GM18868 (cell line): ENCODE measurements around the gene GALNT9.

Experiments used
- ATAC-seq: cut with Tn5 transposase; IDR thresholded peaks from one replicate; pipeline ENCODE4 v1.9.1; 2021; ENCODE audit warnings: mild to moderate bottlenecking, moderate library complexity; ENCODE audit not compliant: unreplicated experiment

Gene GALNT9

DNA sequence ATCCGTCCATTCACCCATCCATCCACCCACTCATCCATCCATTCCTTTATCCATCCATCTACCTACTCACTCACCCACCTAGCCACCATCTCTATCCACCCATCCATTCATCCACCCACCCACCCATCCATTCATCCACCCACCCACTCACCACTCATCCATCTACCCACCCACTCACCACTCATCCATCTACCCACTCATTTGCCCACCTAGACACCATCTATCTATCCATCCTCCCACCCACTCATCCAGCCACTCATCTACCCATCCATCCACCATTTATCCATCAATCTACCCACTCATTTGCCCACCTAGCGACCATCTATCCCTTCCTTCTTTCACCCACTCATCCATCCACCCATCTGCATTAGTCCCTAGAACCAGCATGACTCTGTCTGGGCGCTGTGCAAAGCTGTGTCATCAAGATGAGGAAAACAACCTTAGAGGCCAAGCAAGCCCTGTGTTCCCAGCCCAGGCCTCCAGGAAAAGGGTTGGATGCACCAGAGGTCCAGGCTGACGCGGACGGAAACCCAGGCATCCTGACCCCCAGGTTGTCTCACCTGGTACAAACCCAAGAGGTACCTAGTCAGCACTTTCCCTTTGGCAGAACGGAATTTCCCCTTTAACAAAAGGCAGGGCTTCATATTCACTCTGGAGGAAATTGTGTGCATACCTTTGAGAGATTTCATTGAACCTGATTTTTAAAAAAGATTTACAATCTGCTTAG lies 111.4 kb downstream of the GALNT9 start:
- ATAC-seq = no peak

DNA sequence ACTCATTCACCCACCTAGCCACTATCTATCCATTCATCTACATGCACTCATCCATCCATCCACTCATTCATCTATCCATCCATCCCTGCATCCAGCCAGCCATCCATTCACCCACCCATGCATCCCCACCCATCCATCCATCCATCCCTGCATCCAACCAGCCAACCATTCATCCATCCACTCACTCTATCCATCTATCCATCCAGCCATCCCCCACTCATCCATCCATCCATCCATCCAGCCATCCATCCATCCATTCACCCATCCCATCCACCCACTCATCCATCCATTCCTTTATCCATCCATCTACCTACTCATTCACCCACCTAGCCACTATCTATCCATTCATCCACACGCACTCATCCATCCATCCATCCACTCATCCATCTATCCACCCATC lies 112.0 kb downstream of the GALNT9 start:
- no peak for ATAC-seq

DNA sequence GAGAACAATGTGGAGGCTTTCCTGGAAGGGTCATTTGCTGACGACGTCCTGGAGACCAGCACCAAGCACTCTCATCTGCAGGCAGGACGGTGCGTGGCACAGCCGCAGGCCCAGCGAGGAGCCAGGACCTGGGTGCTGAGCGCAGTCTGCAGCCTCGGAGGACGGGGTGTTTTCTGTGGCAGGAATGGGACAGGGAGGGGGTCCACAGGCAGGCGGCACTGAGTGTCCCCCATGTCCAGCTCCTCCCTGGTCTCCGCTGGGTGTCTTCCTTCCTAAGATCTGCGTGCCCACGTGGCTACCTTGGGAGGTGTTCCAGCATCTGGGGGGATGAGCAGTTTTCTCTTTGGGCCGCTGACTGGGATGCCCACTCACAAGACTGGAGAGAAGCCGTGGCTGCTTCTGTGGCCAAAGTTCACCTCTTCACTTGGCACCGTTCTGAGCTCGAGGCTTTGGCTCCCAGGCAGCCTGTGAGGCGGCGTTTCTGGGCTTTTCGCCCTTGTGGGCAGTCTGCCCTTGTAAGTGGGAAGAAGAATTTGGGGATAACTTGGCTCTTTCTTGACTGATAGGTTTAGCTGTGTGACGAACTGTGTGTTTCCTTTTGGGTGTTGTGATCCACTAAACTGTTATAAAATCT lies 112.9 kb downstream of the GALNT9 start:
- no peak for ATAC-seq

DNA sequence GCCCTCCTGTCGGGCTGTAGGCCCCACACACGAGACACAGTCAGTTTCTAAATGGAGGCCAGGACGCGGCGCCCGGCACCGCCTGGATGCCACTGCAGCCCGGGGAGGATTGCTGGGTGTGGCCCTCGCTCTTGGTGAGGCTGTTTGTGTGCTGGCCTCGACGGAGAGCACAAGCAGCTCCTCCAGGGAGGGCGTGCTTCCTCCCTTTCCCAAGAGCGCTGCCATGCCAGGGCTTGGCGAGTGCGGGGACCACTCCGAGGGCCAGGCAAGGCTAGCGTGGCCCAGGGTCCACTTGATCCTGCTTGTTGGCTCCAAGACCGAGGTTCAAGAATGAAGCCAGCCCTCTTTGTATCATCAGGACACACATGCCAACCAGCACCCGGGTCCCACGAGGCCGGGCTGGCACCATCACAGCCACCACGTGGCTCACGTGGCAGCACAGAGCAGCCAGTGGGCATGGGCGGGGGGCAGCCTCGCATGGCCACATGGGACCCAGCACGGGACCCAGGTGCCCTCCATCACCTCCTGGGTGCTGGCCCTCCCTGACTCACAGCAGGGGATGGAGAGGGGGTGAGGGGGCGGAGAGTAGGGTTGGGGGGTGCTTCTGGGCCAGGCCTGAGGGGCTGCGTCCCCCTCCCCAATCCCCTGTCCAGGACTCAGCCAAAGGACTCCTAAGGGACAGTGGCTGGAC lies 113.9 kb downstream of the GALNT9 start:
- no peak for ATAC-seq

DNA sequence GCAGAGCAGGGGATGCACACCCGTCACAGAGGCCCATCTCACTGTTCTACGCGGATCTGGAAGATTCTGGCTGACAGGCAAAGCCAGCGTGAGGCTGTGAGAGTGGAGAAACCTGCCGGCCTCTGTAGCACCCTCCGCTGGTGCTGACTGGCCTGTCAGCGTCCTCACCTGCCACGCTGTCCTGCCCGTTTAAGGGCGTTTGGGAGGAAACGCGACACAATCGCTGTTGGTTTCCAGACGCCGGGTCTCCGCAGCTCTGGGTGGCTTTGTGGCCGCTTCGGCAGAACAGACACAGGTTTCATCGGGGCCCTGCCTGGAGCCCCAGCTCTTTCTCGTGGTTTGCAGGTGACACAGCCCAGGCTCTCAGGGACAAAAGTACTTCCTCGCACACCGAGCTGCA lies 114.5 kb downstream of the GALNT9 start:
- ATAC-seq = no peak

DNA sequence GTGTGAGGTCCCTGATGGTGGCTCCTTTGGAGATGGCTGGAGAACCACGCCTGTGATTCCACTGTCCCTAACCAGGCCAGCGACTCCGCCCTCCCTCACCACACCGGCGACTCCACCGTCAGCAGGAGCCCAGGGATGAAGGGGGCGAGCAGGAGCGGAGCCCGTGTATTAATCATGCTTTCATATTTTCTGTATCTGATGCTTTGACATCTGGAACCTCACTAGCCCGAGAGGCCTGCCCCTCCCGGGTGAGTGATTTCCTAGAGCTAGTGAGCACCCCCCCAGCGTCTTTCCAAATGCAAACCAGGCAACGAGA lies 115.3 kb downstream of the GALNT9 start:
- no peak for ATAC-seq

DNA sequence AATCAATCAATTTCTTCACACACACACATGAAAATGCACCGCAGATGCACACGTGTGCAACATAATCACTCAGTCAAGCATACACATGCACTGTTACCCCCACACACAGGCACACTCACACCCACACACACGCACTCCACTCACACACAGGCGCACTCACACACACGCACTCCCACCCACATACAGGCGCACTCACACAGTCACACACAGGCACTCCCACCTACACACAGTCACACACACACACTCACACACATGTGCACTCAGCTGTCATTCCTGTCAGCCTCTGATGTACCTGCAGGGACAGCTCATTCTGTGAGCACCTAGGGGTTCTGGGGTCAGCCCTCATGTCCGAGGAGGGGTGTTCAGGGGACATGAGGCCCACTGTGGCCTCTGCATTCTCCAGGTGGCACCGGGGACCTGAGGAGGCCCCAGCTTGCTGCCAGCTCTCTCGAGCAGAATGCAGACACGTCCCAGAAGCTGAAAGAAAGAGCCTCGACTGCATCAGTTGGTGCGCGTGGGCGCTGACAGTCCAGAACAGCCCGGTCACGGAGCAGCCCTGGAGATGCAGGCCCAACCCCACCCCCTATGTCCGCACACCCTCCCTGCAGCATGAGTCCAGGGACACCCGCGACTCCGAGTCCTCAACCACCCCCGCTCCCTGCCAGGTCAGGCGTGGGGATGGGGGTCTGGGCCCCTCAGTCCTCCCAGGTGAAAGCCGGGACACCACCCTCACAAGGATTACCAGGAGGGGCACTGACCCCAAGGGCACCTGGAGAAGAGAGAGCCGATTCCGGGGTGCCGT lies 115.8 kb downstream of the GALNT9 start:
- ATAC-seq = no peak

DNA sequence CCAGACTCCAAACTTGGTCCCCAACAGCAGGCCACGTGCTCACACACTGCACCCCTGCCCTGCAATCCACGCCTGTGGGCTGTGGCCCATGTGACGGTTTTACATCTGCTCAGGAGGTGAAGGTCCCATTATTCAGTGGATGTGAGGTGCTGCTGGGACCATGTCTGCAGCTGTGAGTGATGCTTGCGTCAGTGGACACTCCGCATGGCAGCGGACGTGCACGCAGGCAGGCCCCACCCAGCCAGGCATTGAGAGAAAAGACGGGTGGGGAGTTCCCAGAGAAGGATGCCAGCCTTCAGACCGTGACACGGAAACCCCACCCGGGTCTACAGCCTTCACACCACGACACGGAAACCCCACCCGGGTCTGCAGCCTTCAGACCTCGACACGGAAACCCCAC lies 117.6 kb downstream of the GALNT9 start:
- ATAC-seq = no peak

DNA sequence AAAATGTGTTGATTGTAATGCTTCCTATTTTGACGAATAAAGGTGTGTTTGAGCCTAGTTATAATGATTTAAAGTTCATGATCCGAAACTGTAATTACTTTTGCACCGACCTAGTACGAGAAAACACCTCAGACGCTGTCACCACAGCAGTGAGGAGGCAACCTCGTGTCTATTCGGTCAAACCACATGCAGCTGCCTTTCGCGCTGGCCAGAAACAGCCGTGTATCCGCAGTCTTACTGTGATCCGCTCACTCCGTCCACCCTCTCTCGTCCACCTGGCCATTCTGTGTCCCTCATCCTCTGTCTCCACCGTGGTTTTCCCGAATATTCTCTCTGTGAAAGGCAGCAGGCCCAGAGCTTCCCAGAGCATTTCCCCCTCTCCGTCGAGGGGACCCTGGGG lies 118.1 kb downstream of the GALNT9 start:
- no peak for ATAC-seq

DNA sequence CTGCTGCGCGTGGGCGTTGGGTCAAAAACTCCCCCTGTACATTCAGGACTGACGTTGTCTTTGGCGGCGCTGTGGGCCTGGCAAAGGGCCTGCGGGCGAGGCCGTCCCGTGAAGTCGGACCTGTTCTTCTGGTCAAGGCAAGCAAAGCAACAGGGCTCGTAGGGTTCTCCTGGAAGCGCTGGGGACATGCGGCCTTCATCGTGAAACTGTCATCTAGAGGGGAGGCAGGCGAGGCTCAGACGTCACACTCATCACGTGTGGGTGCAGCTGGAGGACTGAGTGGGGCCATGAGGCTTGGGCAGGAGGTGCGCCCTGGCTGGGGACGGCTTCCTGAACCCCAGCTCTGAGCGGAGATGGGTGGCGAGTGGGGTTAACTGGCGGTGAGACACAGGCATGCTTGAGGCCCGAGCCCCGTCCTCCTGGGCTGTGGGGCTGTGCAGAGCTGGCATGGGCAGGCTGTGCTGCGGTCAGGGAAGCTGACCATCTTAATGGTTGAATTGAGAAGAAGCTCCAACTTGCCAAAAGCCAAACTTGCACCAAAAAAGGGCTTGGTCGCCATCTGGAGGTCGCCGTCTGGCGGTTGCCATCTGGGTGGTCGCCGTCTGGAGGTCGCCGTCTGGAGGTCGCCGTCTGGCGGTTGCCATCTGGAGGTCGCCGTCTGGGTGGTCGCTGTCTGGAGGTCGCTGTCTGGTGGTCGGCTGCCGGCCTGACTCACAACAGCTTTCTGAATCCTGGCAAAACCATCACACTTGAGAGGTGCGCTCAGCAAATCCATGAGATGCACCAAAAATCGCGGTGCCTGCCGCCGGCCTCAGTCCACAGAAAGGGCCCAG lies 119.0 kb downstream of the GALNT9 start:
- no peak for ATAC-seq

DNA sequence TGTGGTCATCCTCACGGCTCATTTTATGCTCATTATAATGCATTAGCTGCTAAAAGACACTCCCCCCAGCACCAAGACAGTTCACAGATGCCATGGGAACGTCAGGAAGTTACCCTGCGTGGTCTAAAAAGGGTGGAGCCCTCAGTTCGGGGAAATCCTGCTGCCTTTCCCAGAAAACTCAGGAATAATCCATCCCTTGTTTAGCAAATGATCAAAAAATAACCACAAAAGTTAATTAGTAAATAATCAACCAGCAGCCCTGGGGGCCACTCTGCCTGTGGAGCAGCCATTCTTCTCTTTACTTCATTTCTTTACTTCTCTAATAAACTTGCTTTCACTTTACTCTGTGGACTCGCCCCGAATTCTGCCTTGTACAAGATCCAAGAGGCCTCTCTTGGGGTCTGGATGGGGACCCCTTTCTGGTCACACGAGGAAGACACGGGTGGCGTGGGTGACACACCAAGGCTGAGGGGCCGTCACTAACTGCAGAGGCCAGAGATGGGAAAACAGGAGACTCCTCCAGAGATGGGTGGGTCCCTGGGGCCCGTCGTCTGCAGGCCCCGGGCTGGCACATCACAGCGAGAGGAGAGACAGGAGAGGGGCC lies 119.7 kb downstream of the GALNT9 start:
- no peak for ATAC-seq

DNA sequence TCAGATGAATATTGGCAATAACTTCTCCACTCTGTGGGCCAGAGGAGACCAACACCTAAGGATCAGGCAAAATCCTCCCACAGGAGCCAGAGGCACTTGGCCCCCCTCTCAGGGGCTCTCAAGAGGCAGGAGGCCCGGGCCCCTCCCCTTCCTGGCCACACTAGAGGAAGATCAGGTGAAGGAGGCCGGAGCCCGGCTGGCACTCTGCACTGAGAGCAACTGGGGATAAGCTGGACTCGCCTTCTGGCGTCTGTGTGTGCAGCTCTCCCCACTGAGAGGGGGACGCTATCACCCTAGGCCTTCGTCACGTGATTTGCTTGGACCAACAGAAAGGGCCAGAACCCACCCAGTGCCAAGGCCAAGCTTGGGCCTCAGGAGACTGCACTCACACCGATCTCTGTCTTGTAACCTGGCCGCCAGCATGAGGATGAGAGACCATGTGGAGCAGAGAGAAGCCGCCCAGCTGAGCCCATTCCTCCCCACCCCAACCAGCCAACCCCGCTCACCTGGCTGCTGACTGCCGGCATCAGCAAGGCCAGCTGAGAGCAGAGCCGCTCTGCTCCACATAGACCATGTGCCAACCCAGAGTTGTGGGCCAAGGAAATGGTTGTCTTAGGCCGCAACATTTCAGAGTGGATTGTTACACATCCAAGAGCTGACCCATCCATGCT lies 121.1 kb downstream of the GALNT9 start:
- ATAC-seq = no peak

DNA sequence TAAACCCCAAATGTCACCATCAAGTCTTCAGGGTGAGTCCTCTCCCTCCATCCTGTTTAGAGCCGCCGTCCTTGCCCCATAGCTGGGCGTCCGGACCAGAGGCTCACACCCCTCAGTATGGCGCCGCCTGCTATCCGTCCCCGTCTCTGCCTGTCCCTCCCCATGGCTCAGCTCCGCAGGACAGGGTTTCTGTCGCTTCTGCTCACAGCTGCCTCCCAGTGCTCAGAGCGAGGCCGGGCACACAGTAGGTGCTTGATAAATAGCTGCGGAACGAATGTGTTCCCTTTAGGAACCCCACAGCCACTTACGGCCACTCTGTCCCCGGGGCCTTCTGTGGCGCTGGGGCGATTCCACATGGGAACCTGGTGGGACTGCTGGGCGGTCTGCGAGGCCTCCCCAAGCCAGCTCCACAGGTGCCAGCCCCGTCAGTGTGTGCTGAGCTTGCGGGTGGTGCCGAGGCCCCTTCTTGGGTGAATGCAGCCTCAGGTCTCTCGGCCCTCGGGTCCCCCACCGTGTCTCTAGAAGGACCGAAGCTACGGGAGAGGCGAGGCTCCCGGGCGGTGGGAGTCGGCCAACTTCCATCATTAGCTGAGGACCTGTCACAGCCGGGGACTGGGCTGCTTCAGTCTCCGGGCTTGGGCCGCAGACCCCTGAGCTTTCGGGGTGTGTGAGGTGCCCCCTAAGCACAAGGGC lies 122.2 kb downstream of the GALNT9 start:
- ATAC-seq = no peak

DNA sequence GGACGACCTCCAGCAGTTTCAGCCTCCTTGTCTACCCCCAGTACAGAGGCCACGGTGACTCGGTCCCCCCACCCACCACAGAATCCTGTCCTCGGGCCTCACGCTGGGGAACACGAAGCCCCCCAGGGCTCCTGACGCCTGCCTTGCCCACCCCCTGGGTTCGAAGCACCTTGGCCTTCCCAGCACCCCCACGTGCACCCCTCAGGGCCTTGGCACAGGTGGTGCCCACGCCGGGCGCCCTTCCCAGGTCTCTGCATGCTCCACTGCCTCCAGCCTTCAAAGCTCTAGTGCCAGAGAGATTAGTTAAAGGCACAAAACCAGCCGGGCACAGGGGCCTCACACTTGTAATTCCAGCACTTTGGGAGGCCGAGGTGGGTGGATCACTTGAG lies 123.3 kb downstream of the GALNT9 start:
- no peak for ATAC-seq

DNA sequence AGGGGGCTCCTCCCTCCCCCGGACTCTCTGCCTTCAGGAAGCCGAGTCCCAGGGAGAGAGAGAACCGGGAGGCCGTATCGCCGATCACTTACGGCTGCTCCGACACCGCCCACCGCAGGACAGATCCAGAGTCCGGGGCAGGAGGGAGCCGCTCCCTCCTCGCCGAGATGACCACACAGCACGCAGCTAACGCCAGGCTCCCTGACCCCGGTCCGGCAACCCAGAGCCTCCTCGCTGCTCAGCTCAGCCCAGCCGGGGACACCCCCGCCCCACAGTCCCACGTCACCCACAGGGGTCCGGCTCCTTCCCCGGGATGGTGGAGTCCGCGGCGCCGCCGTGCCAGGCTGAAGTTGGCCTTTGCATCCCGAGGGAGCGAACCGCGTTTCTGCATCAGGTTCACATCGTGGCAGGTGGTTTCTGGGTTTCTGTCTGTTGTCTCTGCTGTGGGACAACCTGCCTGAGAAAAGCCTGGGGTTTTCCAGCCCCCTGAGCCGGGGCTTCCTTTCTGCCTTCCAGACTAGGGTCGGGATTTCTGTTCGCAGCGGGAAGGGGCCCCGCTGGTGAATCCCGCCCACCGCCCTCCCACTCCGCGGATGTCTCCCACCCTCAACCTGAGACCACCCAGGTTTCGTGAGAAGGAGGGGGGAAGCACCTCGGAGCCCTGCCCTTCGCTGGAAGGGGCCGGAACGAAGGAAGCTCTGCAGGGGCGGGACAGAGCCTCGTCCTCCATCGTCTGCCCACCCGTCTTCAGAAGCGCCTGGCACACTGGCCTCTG lies 123.9 kb downstream of the GALNT9 start:
- ATAC-seq = no peak

DNA sequence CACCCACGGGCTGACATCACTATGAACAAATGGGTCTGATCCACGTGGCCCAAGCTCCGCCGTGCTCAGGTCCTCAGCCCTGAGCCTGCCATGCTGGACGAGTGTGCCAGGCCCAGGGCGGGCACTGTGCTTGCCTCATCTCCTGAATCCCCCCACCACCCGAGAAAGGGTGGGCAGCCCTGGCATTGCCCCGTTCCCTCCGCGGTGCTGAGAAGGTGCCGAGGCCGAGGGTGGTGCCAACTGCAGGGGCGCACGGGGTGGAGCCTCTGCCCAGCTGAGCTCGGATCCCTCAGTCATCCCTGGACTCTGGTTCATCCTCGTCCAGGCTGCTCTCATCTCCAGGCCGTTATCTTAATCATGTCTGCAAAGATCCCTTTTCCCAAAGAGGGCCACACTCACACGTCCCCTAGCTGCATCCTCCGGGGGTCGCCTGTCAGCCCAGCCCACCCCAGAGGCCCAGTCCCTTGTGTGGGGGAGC lies 124.6 kb downstream of the GALNT9 start:
- ATAC-seq = no peak

DNA sequence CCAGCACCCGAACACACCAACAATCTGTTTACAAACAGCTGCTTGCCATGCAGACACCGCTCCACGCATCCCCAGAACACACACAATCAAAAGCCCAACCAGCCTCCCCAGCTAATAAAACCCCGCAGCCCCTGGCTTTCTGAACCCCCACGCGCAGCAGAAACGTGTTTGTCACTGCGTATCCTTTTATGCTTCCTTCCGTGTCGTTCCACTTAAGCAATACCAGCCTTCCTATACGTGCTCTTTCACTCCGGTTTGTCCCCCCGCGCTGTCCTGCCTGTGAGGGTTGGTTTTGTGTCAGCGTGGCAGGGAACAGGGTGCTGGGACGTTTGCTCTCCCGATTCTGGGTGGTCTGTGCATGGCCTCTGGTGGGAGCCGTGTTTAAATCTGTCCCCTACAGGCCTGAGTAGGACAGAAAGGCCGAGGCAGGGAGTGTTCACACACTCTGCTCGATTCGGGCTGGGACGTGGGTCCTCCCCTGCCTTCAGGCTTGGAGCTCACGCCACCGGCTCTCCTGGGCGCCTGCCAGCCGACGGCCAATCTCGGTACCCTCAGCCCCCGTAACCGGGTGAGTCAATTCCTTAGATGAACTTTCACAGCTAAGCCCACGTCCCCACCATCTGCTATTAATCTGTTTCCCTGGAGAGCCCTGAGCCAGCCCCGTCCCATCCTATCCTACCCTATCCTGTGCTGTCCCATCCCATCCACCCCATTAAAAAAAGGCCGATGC lies 125.2 kb downstream of the GALNT9 start:
- ATAC-seq = no peak
